Caco-2 (cell line): Measurements from ENCODE around the gene ILDR1. TPM values are rescaled to one million over a fixed set of nuclear protein-coding genes. Genes with fewer than 3 reads are reported as not detected.
"Not testable (repeated sequence)": the region's sequence is repeated elsewhere in the genome, so short reads cannot be mapped to it uniquely, and the experiment has no call there.

ENCODE experiments used
- BruUV-seq: library from RNA; stranded (reverse); fragments of 400-500 nt; replicated peaks from 2 replicates; lab custom pipeline; 2021; lab: Mats Ljungman, UMichigan
- CTCF ChIA-PET: fragments of 300-600 bp; sonication (Branson Sonifier 250); formaldehyde crosslinking; loops from one replicate; lab custom pipeline; 2022; ENCODE audit warnings: antibody characterized with exemption; lab: Charles Lee
- POLR2A ChIA-PET: fragments of 300-600 bp; sonication (Branson Sonifier 250); formaldehyde crosslinking; loops from one replicate; lab custom pipeline; 2022; ENCODE audit warnings: antibody characterized with exemption; lab: Charles Lee
- DNase-seq, 2 experiments: peaks; one replicate each; pipeline versions ENCODE4 v3.0.0 to v3.0.0-alpha.2; 2020 to 2022
- H3K27me3 ChIP-seq: replicated peaks from 2 replicates; pipeline ENCODE4 v1.6.0; 2011; ENCODE audit warnings: low read length; ENCODE audit not compliant: control insufficient read depth, insufficient read depth
- H3K36me3 ChIP-seq: 2 replicates; pipeline ENCODE4 v1.5.1; 2011; ENCODE audit warnings: low read length; ENCODE audit not compliant: control insufficient read depth, insufficient read depth
- H3K4me1 ChIP-seq: fragments of 250-450 bp; sonication (Bioruptor Pico); 2 replicates; pipeline ENCODE4 v1.5.1; 2020; ENCODE audit warnings: mild to moderate bottlenecking
- H3K4me3 ChIP-seq: 2 replicates; pipeline ENCODE4 v1.5.1; 2011; ENCODE audit warnings: low read depth, mild to moderate bottlenecking, control low read depth, low read length
- H3K9me3 ChIP-seq: fragments of 250-450 bp; sonication (Bioruptor Pico); 2 replicates; pipeline ENCODE4 v1.5.1; 2020; ENCODE audit warnings: mild to moderate bottlenecking, moderate library complexity
- H3K27ac Mint-ChIP-seq: one replicate; pipeline ENCODE4 v1.8.0; 2022; ENCODE audit warnings: mixed read lengths; ENCODE audit not compliant: unreplicated experiment
- H3K27me3 Mint-ChIP-seq: one replicate; pipeline ENCODE4 v1.8.0; 2022; ENCODE audit warnings: mixed read lengths; ENCODE audit not compliant: insufficient read depth, unreplicated experiment
- H3K36me3 Mint-ChIP-seq: one replicate; pipeline ENCODE4 v1.8.0; 2022; ENCODE audit warnings: mild to moderate bottlenecking, mixed read lengths; ENCODE audit not compliant: insufficient read depth, unreplicated experiment
- H3K4me1 Mint-ChIP-seq: one replicate; pipeline ENCODE4 v1.8.0; 2022; ENCODE audit warnings: low read depth, mixed read lengths; ENCODE audit not compliant: unreplicated experiment
- H3K4me3 Mint-ChIP-seq: one replicate; pipeline ENCODE4 v1.8.0; 2022; ENCODE audit warnings: mild to moderate bottlenecking, moderate library complexity, mixed read lengths; ENCODE audit not compliant: unreplicated experiment
- H3K9me3 Mint-ChIP-seq: one replicate; pipeline ENCODE4 v1.8.0; 2022; ENCODE audit warnings: mixed read lengths; ENCODE audit not compliant: unreplicated experiment
- intact Hi-C: fragments of 100-400 bp; cut with micrococcal nuclease; formaldehyde crosslinking; loops from one replicate; pipeline ENCODE4 v1.10.0; 2022; ENCODE audit not compliant: unreplicated experiment
- total RNA-seq: library from RNA; stranded (reverse); gene quantifications from 2 replicates; pipeline ENCODE4 v1.2.3, GENCODE V29; 2022
- TF ChIP-seq, protein P1 (sequence below), 2 experiments: fragments of 200-600 bp in 1 of 2; IDR thresholded peaks; 1 replicate in 1 of 2; 2 replicates in 1 of 2; pipeline versions ENCODE4 v1.5.1 to v1.8.0; 2011 to 2022; ENCODE audit warnings: antibody characterized with exemption in 1 of 2, control low read depth in 1 of 2, inconsistent platforms in 1 of 2, low read depth in 1 of 2, low read length in 1 of 2, mild to moderate bottlenecking in 1 of 2, moderate library complexity in 1 of 2; ENCODE audit not compliant: insufficient read depth in 1 of 2, severe bottlenecking in 1 of 2, unreplicated experiment in 1 of 2

The ILDR1 gene
- total RNA-seq, 1 experiment from 2014 or later = 0.25 TPM

DNA sequence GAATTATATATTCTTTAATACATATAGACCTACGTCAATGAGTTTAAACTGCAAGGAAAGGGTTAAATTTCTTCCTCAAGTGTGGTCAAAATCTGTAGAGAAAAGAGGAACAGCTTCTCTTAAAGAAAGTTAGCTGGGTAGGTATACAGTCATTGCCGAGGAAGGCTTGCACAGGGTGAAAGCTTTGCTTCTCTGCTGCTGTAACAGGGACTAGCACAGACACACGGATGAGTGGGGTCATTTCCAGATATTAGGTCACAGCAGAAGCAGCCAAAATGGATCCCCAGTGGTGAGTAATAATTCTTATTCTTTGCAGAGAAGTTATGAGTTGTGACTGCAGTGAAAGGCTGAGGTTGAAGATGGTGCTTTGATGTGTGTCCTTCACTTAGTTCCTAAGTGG is 33.2 kb upstream of the ILDR1 start, which contains the start of gene CD86:
TSS of gene CD86 (plus strand) at position 148 of the 400 bp plus-strand sequence. CDS start at position 276, 128 bp downstream.
- no peaks in the 10 kb centered on the region for H3K4me1 ChIP-seq
- H3K27me3 Mint-ChIP-seq = peaks cover 6% of the 10 kb centered on the region
- H3K4me1 Mint-ChIP-seq = no peaks in the 10 kb centered on the region
- ChIA-PET POLR2A (no interaction called here), CTCF (no interaction called here)
- H3K4me3 ChIP-seq = no peak within 1 kb of the TSS
- intact Hi-C loops = no loop called here
- H3K27me3 ChIP-seq = no peaks in the 10 kb centered on the region
- H3K27ac Mint-ChIP-seq = no peak within 1 kb of the TSS
- TF ChIP-seq, protein P1, sequence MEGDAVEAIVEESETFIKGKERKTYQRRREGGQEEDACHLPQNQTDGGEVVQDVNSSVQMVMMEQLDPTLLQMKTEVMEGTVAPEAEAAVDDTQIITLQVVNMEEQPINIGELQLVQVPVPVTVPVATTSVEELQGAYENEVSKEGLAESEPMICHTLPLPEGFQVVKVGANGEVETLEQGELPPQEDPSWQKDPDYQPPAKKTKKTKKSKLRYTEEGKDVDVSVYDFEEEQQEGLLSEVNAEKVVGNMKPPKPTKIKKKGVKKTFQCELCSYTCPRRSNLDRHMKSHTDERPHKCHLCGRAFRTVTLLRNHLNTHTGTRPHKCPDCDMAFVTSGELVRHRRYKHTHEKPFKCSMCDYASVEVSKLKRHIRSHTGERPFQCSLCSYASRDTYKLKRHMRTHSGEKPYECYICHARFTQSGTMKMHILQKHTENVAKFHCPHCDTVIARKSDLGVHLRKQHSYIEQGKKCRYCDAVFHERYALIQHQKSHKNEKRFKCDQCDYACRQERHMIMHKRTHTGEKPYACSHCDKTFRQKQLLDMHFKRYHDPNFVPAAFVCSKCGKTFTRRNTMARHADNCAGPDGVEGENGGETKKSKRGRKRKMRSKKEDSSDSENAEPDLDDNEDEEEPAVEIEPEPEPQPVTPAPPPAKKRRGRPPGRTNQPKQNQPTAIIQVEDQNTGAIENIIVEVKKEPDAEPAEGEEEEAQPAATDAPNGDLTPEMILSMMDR (IDR thresholded peaks at IDR 0.05; ENCODE audit: insufficient read depth in 1 of 2, low read depth in 1 of 2, low read length in 1 of 2, severe bottlenecking in 1 of 2, unreplicated experiment in 1 of 2) = no peak
- no peaks in the 10 kb centered on the region for H3K36me3 ChIP-seq
- no peak for DNase-seq
- no TSS peak for BruUV-seq
- H3K36me3 Mint-ChIP-seq = no peaks in the 10 kb centered on the region
- no peaks in the 10 kb centered on the region for H3K9me3 ChIP-seq
- no peak within 1 kb of the TSS for H3K4me3 Mint-ChIP-seq
- H3K9me3 Mint-ChIP-seq = no peaks in the 10 kb centered on the region

DNA sequence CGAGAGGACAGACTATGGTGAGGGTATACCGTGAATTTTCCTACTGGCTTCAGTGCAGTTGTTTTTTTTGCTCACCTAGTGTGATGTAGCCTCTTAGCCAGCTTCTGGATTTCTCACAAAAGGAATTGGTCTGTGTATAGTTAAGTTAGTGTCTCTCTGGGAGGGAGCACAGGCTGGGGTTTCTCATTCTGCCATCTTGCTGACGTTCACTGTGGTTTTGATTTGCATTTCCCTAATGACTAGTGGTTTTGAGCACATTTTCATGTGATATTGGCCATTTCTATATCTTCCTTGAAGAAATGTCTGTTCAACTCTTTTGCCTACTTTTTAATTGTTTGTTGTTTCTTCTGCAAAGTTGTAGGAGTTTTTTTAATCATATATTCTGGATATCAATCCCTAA is 30.9 kb upstream of the ILDR1 start:
- no peaks in the 10 kb centered on the region for H3K36me3 ChIP-seq
- BruUV-seq = no TSS peak
- H3K4me3 Mint-ChIP-seq = no peak overlapping the region
- CTCF ChIA-PET = no interaction called here
- DNase-seq = no peak
- no peaks in the 10 kb centered on the region for H3K27me3 ChIP-seq
- no peaks in the 10 kb centered on the region for H3K4me1 ChIP-seq
- POLR2A ChIA-PET = no interaction called here
- H3K9me3 ChIP-seq = peaks cover 6% of the 10 kb centered on the region; the same call in 1 of the 2 replicates
- intact Hi-C loops = no loop called here
- no peak overlapping the region for H3K27ac Mint-ChIP-seq
- H3K9me3 Mint-ChIP-seq = no peaks in the 10 kb centered on the region
- TF ChIP-seq, protein P1 (IDR thresholded peaks at IDR 0.05; ENCODE audit: insufficient read depth in 1 of 2, low read depth in 1 of 2, low read length in 1 of 2, severe bottlenecking in 1 of 2, unreplicated experiment in 1 of 2) = no peak
- H3K4me1 Mint-ChIP-seq = no peaks in the 10 kb centered on the region
- H3K36me3 Mint-ChIP-seq = no peaks in the 10 kb centered on the region
- peaks cover 3% of the 10 kb centered on the region for H3K27me3 Mint-ChIP-seq
- H3K4me3 ChIP-seq = no peak overlapping the region

DNA sequence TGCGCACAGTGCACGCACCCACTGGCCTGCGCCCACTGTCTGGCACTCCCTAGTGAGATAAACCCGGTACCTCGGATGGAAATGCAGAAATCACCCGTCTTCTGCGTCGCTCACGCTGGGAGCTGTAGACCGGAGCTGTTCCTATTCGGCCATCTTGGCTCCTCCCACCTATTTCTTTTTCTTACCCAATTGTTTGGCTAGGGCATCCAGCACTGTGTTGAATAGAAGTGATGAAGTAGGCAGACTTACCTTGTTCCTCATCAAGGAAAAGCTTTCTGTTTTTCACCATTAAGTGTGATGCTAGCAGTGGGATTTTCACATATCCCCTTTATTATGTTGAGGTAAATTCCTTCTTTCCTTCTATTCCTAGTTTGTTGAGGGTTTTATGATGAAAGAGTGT is 25.7 kb upstream of the ILDR1 start:
- POLR2A ChIA-PET = not testable (repeated sequence)

DNA sequence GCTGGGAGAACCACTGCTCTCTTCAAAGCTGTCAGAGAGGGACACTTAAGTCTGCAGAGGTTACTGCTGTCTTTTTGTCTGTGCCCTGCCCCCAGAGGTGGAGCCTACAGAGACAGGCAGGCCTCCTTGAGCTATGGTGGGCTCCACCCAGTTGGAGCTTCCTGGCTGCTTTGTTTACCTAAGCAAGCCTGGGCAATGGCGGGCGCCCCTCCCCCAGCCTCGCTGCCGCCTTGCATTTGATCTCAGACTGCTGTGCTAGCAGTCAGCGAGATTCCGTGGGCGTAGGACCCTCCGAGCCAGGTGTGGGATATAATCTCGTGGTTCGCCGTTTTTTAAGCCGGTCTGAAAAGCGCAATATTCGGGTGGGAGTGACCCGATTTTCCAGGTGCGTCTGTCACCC is 25.2 kb upstream of the ILDR1 start:
- H3K27ac Mint-ChIP-seq, POLR2A ChIA-PET, BruUV-seq, H3K9me3 ChIP-seq, H3K36me3 Mint-ChIP-seq, H3K4me1 Mint-ChIP-seq, H3K27me3 Mint-ChIP-seq, H3K9me3 Mint-ChIP-seq, intact Hi-C loops, H3K27me3 ChIP-seq, H3K4me1 ChIP-seq, H3K36me3 ChIP-seq, CTCF ChIA-PET: not testable (repeated sequence)
- peak overlapping the region; percentile 31; the same call in 1 of the 2 replicates for H3K4me3 ChIP-seq
- DNase-seq = peak; percentile 14 to 41
- peak overlapping the region; percentile 67 for H3K4me3 Mint-ChIP-seq

More for the DNA sequence above, 25.7 kb upstream of the ILDR1 start:
- CTCF ChIA-PET, H3K9me3 ChIP-seq, H3K4me1 ChIP-seq, H3K36me3 ChIP-seq, BruUV-seq, H3K36me3 Mint-ChIP-seq, intact Hi-C loops, H3K4me1 Mint-ChIP-seq, H3K27ac Mint-ChIP-seq, H3K9me3 Mint-ChIP-seq, H3K27me3 Mint-ChIP-seq, H3K27me3 ChIP-seq: not testable (repeated sequence)
- peak; percentile 24 to 31 for DNase-seq
- peak overlapping the region; percentile 67 for H3K4me3 Mint-ChIP-seq
- H3K4me3 ChIP-seq = peak overlapping the region; percentile 31
